Breast epithelium (tissue), 4 donors: Measurements from ENCODE around the gene PAPPA. TPM values are rescaled to one million over a fixed set of nuclear protein-coding genes. Genes with fewer than 3 reads are reported as not detected.

Experiments
- DNase-seq, 2 donors: peaks; one replicate each; pipeline ENCODE4 v3.0.0-alpha.2; 2019; ENCODE audit warnings: low spot score in 2 of 2
- H3K27ac ChIP-seq, 2 donors: fragments of 200-600 bp; sonication (generic) in 1 of 2; one replicate each; pipeline ENCODE4 v1.5.1; 2016 to 2019; ENCODE audit warnings: mild to moderate bottlenecking in 1 of 2
- H3K27me3 ChIP-seq, 2 donors: fragments of 200-600 bp; sonication (generic) in 1 of 2; one replicate each; pipeline versions ENCODE4 v1.5.1 to v1.6.0; 2017 to 2019; ENCODE audit warnings: control low read depth in 1 of 2, mild to moderate bottlenecking in 1 of 2
- H3K36me3 ChIP-seq: fragments of 200-600 bp; one replicate; pipeline ENCODE4 v1.5.1; 2019
- H3K4me1 ChIP-seq, 2 donors: fragments of 200-600 bp; sonication (generic); one replicate each; pipeline ENCODE4 v1.5.1; 2016 to 2019; ENCODE audit warnings: control low read depth in 1 of 2
- H3K4me3 ChIP-seq, 3 donors: fragments of 200-600 bp; sonication (generic); 1 replicate in 2 of 3; 2 replicates in 1 of 3; pipeline ENCODE4 v1.5.1; 2016 to 2019; ENCODE audit warnings: mild to moderate bottlenecking in 3 of 3, moderate library complexity in 2 of 3
- H3K9me3 ChIP-seq, 2 donors: fragments of 200-600 bp; sonication (generic) in 1 of 2; one replicate each; pipeline ENCODE4 v1.5.1; 2016 to 2019; ENCODE audit warnings: control low read depth in 1 of 2
- POLR2A ChIP-seq: fragments of 450-650 bp; IDR thresholded peaks from one replicate; pipeline ENCODE4 v1.6.1; 2016; ENCODE audit warnings: antibody characterized with exemption, mild to moderate bottlenecking, moderate library complexity
- POLR2AphosphoS5 ChIP-seq, 3 donors: sonication (generic); formaldehyde crosslinking; IDR thresholded peaks; one replicate each; pipeline ENCODE4 v1.6.1; 2017; ENCODE audit warnings: antibody characterized with exemption in 3 of 3
- intact Hi-C: fragments of 100-400 bp; cut with DNase I; formaldehyde crosslinking; loops from one replicate; pipeline ENCODE4 v1.15.1; 2023; ENCODE audit warnings: low total_unique reads
- total RNA-seq, 3 donors: library from RNA; depleted of rRNA; stranded (reverse); fragments of >200 nt; gene quantifications; one replicate each; pipeline ENCODE4 v1.1.0, GENCODE V29; 2016
- TF ChIP-seq, protein P1 (sequence below), 3 donors: fragments of 450-650 bp; IDR thresholded peaks; one replicate each; pipeline ENCODE4 v1.5.1; 2016 to 2017; ENCODE audit warnings: antibody characterized with exemption in 3 of 3, mild to moderate bottlenecking in 3 of 3, moderate library complexity in 3 of 3

Gene PAPPA
- total RNA-seq, 3 donors from 2014 or later, result 2.6 to 3.4 (median 3.4) TPM

- no peak overlapping the region for H3K27ac ChIP-seq
- no peaks in the 10 kb centered on the region for H3K9me3 ChIP-seq
- no peaks in the 10 kb centered on the region for H3K36me3 ChIP-seq
- DNase-seq, result no peak
- TF ChIP-seq POLR2AphosphoS5 (IDR thresholded peaks at IDR 0.05) (peak in 1 of 3 donors; percentile 17), POLR2A (no peak)
- TF ChIP-seq, protein P1, sequence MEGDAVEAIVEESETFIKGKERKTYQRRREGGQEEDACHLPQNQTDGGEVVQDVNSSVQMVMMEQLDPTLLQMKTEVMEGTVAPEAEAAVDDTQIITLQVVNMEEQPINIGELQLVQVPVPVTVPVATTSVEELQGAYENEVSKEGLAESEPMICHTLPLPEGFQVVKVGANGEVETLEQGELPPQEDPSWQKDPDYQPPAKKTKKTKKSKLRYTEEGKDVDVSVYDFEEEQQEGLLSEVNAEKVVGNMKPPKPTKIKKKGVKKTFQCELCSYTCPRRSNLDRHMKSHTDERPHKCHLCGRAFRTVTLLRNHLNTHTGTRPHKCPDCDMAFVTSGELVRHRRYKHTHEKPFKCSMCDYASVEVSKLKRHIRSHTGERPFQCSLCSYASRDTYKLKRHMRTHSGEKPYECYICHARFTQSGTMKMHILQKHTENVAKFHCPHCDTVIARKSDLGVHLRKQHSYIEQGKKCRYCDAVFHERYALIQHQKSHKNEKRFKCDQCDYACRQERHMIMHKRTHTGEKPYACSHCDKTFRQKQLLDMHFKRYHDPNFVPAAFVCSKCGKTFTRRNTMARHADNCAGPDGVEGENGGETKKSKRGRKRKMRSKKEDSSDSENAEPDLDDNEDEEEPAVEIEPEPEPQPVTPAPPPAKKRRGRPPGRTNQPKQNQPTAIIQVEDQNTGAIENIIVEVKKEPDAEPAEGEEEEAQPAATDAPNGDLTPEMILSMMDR (IDR thresholded peaks at IDR 0.05), result no peak
- no peak overlapping the region for H3K4me3 ChIP-seq
- intact Hi-C loops, result no loop called here
- H3K27me3 ChIP-seq, result no peaks in the 10 kb centered on the region
- no peaks in the 10 kb centered on the region for H3K4me1 ChIP-seq
These were observed 168.9 kb downstream of the PAPPA start for GRCh38 chr9:116322521-116322920.

GRCh38 chr9:116323012-116323411 is 169.4 kb downstream of the PAPPA start:
- no peak overlapping the region for H3K27ac ChIP-seq
- no peak overlapping the region for H3K4me3 ChIP-seq
- no peaks in the 10 kb centered on the region for H3K36me3 ChIP-seq
- no peaks in the 10 kb centered on the region for H3K27me3 ChIP-seq
- intact Hi-C loops, result no loop called here
- H3K4me1 ChIP-seq, result no peaks in the 10 kb centered on the region
- H3K9me3 ChIP-seq, result no peaks in the 10 kb centered on the region
- DNase-seq, result no peak
- TF ChIP-seq, protein P1 (IDR thresholded peaks at IDR 0.05), result no peak
- TF ChIP-seq POLR2A, result no peak
- TF ChIP-seq POLR2AphosphoS5 (IDR thresholded peaks at IDR 0.05), result no peak

- H3K4me1 ChIP-seq, result no peaks in the 10 kb centered on the region
- H3K4me3 ChIP-seq, result no peak overlapping the region
- TF ChIP-seq POLR2A, result no peak
- TF ChIP-seq, protein P1 (IDR thresholded peaks at IDR 0.05), result no peak
- no peak for TF ChIP-seq POLR2AphosphoS5 (IDR thresholded peaks at IDR 0.05)
- H3K36me3 ChIP-seq, result no peaks in the 10 kb centered on the region
- H3K27ac ChIP-seq, result no peak overlapping the region
- no peaks in the 10 kb centered on the region for H3K9me3 ChIP-seq
- intact Hi-C loops, result no loop called here
- no peaks in the 10 kb centered on the region for H3K27me3 ChIP-seq
- no peak for DNase-seq
These were observed 170.0 kb downstream of the PAPPA start for GRCh38 chr9:116323571-116323970.

GRCh38 chr9:116325924-116326323 is 172.3 kb downstream of the PAPPA start:
- Histone ChIP-seq H3K27me3 (no peaks in the 10 kb centered on the region), H3K4me3 (no peak overlapping the region), H3K4me1 (no peaks in the 10 kb centered on the region), H3K36me3 (no peaks in the 10 kb centered on the region), H3K27ac (no peak overlapping the region), H3K9me3 (no peaks in the 10 kb centered on the region)
- no peak for DNase-seq
- TF ChIP-seq POLR2AphosphoS5 (IDR thresholded peaks at IDR 0.05), result no peak
- TF ChIP-seq, protein P1 (IDR thresholded peaks at IDR 0.05), result no peak
- no peak for TF ChIP-seq POLR2A
- intact Hi-C loops, result no loop called here

DNA sequence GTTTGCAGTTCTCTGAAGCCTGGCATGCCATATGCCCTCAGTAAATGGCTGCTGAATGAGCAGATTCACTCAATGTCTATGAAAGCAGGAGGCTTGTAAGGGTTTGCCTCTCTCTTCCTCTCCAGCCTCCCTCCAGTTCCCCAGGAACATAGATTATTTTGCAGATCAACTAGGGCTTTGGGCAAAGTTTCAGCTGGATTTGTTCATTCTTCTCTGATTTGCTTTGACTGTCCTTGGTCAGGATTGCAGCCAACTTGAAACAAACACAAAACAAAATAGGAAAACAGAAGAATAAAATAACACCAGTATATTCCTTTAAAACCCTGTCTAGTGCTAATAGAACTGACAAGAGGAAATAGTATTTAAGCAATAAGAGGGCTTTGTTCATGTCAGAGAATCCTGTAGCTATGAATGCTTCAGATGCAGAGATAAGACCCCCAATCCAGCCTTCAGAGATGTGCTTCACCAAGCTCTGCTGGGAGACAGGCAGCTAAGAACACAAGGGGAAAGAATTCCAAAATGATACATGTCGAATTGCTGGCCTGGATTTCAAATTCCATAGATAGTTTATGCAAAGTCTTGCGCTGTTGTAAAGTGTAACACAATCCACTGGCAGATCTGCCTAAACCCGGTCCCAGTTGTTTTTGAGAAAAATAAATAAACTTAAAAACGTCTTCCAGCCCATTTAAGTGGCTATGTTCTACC is 174.3 kb downstream of the PAPPA start:
- no peak overlapping the region for H3K27ac ChIP-seq
- TF ChIP-seq, protein P1 (IDR thresholded peaks at IDR 0.05), result no peak
- TF ChIP-seq POLR2AphosphoS5 (IDR thresholded peaks at IDR 0.05), result no peak
- no peak for TF ChIP-seq POLR2A
- DNase-seq, result no peak

More for the DNA sequence above, 174.3 kb downstream of the PAPPA start:
- H3K4me1 ChIP-seq, result no peaks in the 10 kb centered on the region
- no peak overlapping the region for H3K4me3 ChIP-seq
- intact Hi-C loops, result no loop called here
- no peaks in the 10 kb centered on the region for H3K27me3 ChIP-seq
- H3K36me3 ChIP-seq, result no peaks in the 10 kb centered on the region
- no peaks in the 10 kb centered on the region for H3K9me3 ChIP-seq
